Transverse colon (tissue), 4 donors: Measurements from ENCODE around the gene EPHB4.

Experiments used
- CTCF ChIP-seq, 5 experiments: fragments of 200-600 bp in 3 of 5; fragments of 450-650 bp in 2 of 5; sonication (generic) in 3 of 5; IDR thresholded peaks; 1 replicate in 2 of 5; 2 replicates in 3 of 5; pipeline ENCODE4 v1.5.1; 2016 to 2017; ENCODE audit warnings: antibody characterized with exemption in 5 of 5, inconsistent platforms in 3 of 5, mild to moderate bottlenecking in 2 of 5, moderate library complexity in 1 of 5
- EP300 ChIP-seq: sonication (generic); formaldehyde crosslinking; IDR thresholded peaks from one replicate; pipeline ENCODE4 v1.6.1; 2017; ENCODE audit warnings: antibody characterized with exemption, low read depth
- POLR2A ChIP-seq: fragments of 450-650 bp; IDR thresholded peaks from one replicate; pipeline ENCODE4 v1.6.1; 2016; ENCODE audit warnings: antibody characterized with exemption, mild to moderate bottlenecking, moderate library complexity
- POLR2AphosphoS5 ChIP-seq, 3 donors: sonication (generic); formaldehyde crosslinking; IDR thresholded peaks; one replicate each; pipeline ENCODE4 v1.6.1; 2016; ENCODE audit warnings: antibody characterized with exemption in 3 of 3

GRCh38 chr7:100867040-100867775, 39.9 kb upstream of the EPHB4 start, which contains the start of gene TRIP6:
- no peak for TF ChIP-seq CTCF (IDR thresholded peaks at IDR 0.05)
- TF ChIP-seq POLR2AphosphoS5 (IDR thresholded peaks at IDR 0.05): peak; percentile 31 to 62 (median 58)
- TF ChIP-seq POLR2A: no peak
- TF ChIP-seq EP300: no peak
